Keratinocyte (primary cell): ENCODE results near the gene CDKN1C. TPM values are rescaled to one million over a fixed set of nuclear protein-coding genes. Genes with fewer than 3 reads are reported as not detected.

Experiments used
- DNase-seq: peaks from one replicate; pipeline ENCODE4 v3.0.0-alpha.2; 2011; ENCODE audit warnings: low read depth, missing footprints, low spot score
- FAIRE-seq: peaks from 2 replicates; lab custom pipeline; 2011; peaks lifted over from hg19 to GRCh38; lab: Jason Lieb, UNC
- H2AFZ ChIP-seq: 2 replicates; pipeline ENCODE4 v1.6.0; 2012; ENCODE audit warnings: low read length, control low read depth, inconsistent platforms; ENCODE audit not compliant: control insufficient read depth
- H3K27ac ChIP-seq: 2 replicates; pipeline ENCODE4 v1.5.1; 2011; ENCODE audit warnings: low read length; ENCODE audit not compliant: control insufficient read depth, insufficient read depth
- H3K27me3 ChIP-seq: 3 replicates; pipeline ENCODE4 v1.6.0; 2011; ENCODE audit warnings: low read length; ENCODE audit not compliant: control insufficient read depth, insufficient read depth; ENCODE audit errors: extremely low read depth
- H3K36me3 ChIP-seq, 2 experiments: 2 replicates in 1 of 2; 3 replicates in 1 of 2; pipeline ENCODE4 v1.5.1; 2011; ENCODE audit warnings: low read length in 2 of 2, mild to moderate bottlenecking in 1 of 2; ENCODE audit not compliant: control insufficient read depth in 2 of 2, insufficient read depth in 2 of 2; ENCODE audit errors: extremely low read depth in 1 of 2
- H3K4me1 ChIP-seq: 3 replicates; pipeline ENCODE4 v1.5.1; 2011; ENCODE audit warnings: low read length; ENCODE audit not compliant: control insufficient read depth, insufficient read depth; ENCODE audit errors: extremely low read depth
- H3K4me2 ChIP-seq: 3 replicates; pipeline ENCODE4 v1.6.0; 2011; ENCODE audit warnings: low read depth, low read length; ENCODE audit not compliant: control insufficient read depth, insufficient read depth; ENCODE audit errors: extremely low read depth
- H3K4me3 ChIP-seq, 3 experiments: fragments of 200-600 bp in 1 of 3; sonication (generic) in 1 of 3; 2 replicates in 2 of 3; 3 replicates in 1 of 3; pipeline ENCODE4 v1.5.1; 2011 to 2016; ENCODE audit warnings: low read length in 3 of 3, mild to moderate bottlenecking in 3 of 3, control low read depth in 2 of 3, inconsistent platforms in 1 of 3, low read depth in 1 of 3, mixed read lengths in 1 of 3, mixed run types in 1 of 3, moderate library complexity in 1 of 3; ENCODE audit not compliant: control insufficient read depth in 2 of 3, insufficient read depth in 2 of 3; ENCODE audit errors: extremely low read depth in 1 of 3
- H3K79me2 ChIP-seq: 2 replicates; pipeline ENCODE4 v1.6.0; 2012; ENCODE audit warnings: low read length; ENCODE audit not compliant: control insufficient read depth, insufficient read depth
- H3K9ac ChIP-seq: 3 replicates; pipeline ENCODE4 v1.6.0; 2011; ENCODE audit warnings: low read length; ENCODE audit not compliant: control insufficient read depth, insufficient read depth; ENCODE audit errors: extremely low read depth
- H3K9me1 ChIP-seq: 3 replicates; pipeline ENCODE4 v1.6.0; 2011; ENCODE audit warnings: low read length; ENCODE audit not compliant: control insufficient read depth, insufficient read depth; ENCODE audit errors: extremely low read depth
- H3K9me3 ChIP-seq: 2 replicates; pipeline ENCODE4 v1.5.1; 2012; ENCODE audit warnings: low read depth, low read length; ENCODE audit not compliant: control insufficient read depth
- H4K20me1 ChIP-seq: 3 replicates; pipeline ENCODE4 v1.6.0; 2011; ENCODE audit warnings: low read length; ENCODE audit not compliant: control insufficient read depth, insufficient read depth; ENCODE audit errors: extremely low read depth
- CTCF ChIP-seq, 3 experiments: IDR thresholded peaks in 1 of 3; conservative IDR thresholded peaks in 1 of 3; optimal IDR thresholded peaks in 1 of 3; 2 replicates in 2 of 3; 3 replicates in 1 of 3; pipeline versions ENCODE3 to v1.5.1; 2011; ENCODE audit warnings: low read length in 3 of 3, mild to moderate bottlenecking in 3 of 3, moderate library complexity in 2 of 3, control low read depth in 1 of 3, inconsistent platforms in 1 of 3; ENCODE audit not compliant: insufficient read depth in 2 of 3; ENCODE audit errors: extremely low read depth in 1 of 3
- EZH2 ChIP-seq: IDR thresholded peaks from one replicate; pipeline ENCODE4 v1.6.1; 2012; ENCODE audit warnings: inconsistent platforms, mild to moderate bottlenecking, low read length, moderate library complexity
- dilution Hi-C: fragments of 300-500 bp; cut with MboI; formaldehyde crosslinking; loops from one replicate; pipeline ENCODE4 v1.7.0; 2020; ENCODE audit warnings: low sequenced_read_pairs; ENCODE audit not compliant: extremely low pct_ligation_motif_present
- polyA plus RNA-seq, 5 experiments: library from polyadenylated mRNA; depleted of rRNA in 3 of 5; stranded (reverse) in 3 of 5; stranded (forward) in 1 of 5; unstranded in 1 of 5; fragments of >200 nt; gene quantifications; 1 replicate in 1 of 5; 2 replicates in 3 of 5; 3 replicates in 1 of 5; pipeline versions ENCODE4 v1.2.1 to v1.2.3, GENCODE V29; 2011 to 2012; ENCODE audit warnings: missing spikeins in 2 of 5, low read depth in 1 of 5, low replicate concordance in 1 of 5

Gene CDKN1C
- polyA plus RNA-seq, 1 donor (not counting 4 experiments of a cell fraction or from before 2014, with no cell fraction given): 0.37 TPM

GRCh38 chr11:2857276-2857675 is 28.3 kb downstream of the CDKN1C start:
- Histone ChIP-seq H3K9me3 (no peaks in the 10 kb centered on the region), H3K9ac (no peak overlapping the region), H4K20me1 (no peaks in the 10 kb centered on the region), H3K27me3 (peaks cover 28% of the 10 kb centered on the region), H3K4me3 (no peak overlapping the region), H3K27ac (no peak overlapping the region), H3K9me1 (no peaks in the 10 kb centered on the region), H3K36me3 (no peaks in the 10 kb centered on the region), H3K4me2 (no peak overlapping the region), H3K4me1 (no peaks in the 10 kb centered on the region), H3K79me2 (no peaks in the 10 kb centered on the region), H2AFZ (no peak overlapping the region)
- no peak for DNase-seq
- TF ChIP-seq CTCF (optimal IDR thresholded peaks at IDR 0.05 in 1 of 3, IDR thresholded peaks at IDR 0.05 in 1 of 3, conservative IDR thresholded peaks at IDR 0.05 in 1 of 3; ENCODE audit: extremely low read depth in 1 of 3, insufficient read depth in 2 of 3, low read length in 3 of 3) (no peak), EZH2 (no peak)
- dilution Hi-C loops: no loop called here
- FAIRE-seq: no peak

GRCh38 chr11:2855162-2855561 is 30.4 kb downstream of the CDKN1C start:
- Histone ChIP-seq H3K4me2 (no peak overlapping the region), H3K27me3 (peaks cover 11% of the 10 kb centered on the region), H3K4me3 (no peak overlapping the region), H3K9me1 (no peaks in the 10 kb centered on the region), H3K4me1 (no peaks in the 10 kb centered on the region), H3K9ac (no peak overlapping the region), H3K27ac (no peak overlapping the region), H3K36me3 (no peaks in the 10 kb centered on the region), H3K9me3 (no peaks in the 10 kb centered on the region), H4K20me1 (no peaks in the 10 kb centered on the region), H2AFZ (no peak overlapping the region), H3K79me2 (no peaks in the 10 kb centered on the region)
- FAIRE-seq: no peak
- TF ChIP-seq EZH2: no peak
- TF ChIP-seq CTCF (optimal IDR thresholded peaks at IDR 0.05 in 1 of 3, IDR thresholded peaks at IDR 0.05 in 1 of 3, conservative IDR thresholded peaks at IDR 0.05 in 1 of 3; ENCODE audit: extremely low read depth in 1 of 3, insufficient read depth in 2 of 3, low read length in 3 of 3): no peak
- DNase-seq: no peak
- dilution Hi-C loops: no loop called here
